ENCODE results near the gene FAAP100.

GRCh38 chr17:81502471-81503017 is 49.6 kb downstream of the FAAP100 start:
- TF ChIP-seq GATA2 (IDR thresholded peaks at IDR 0.05; ENCODE audit: low read depth, low read length) (no peak), GATA3 (IDR thresholded peaks at IDR 0.05; ENCODE audit: low read depth, low read length) (no peak)
